ENCODE measurements around the gene PSMC6. TPM values are rescaled to one million over a fixed set of nuclear protein-coding genes. Genes with fewer than 3 reads are reported as not detected.

Gene PSMC6
- total and polyA plus RNA-seq, 2 of the 8 experiments (the other 6 are each of a cell fraction or from before 2014, with no cell fraction given) = 45.1 to 107 TPM

GRCh38 chr14:52703225-52703624, 3.8 kb upstream of the PSMC6 start:
- no peak for FAIRE-seq
- no peak for TF ChIP-seq E2F6 (IDR thresholded peaks at IDR 0.05)
- no peak for TF ChIP-seq SP2 (IDR thresholded peaks at IDR 0.05; ENCODE audit: low read length)
- no peak for TF ChIP-seq EGR1 (IDR thresholded peaks at IDR 0.05; ENCODE audit: borderline replicate concordance, low read depth, low read length)

More at GRCh38 chr14:52703225-52703624, 3.8 kb upstream of the PSMC6 start:
- Histone ChIP-seq H3K14ac (ENCODE audit: insufficient read length) (no peak overlapping the region), H3K56ac (replicated peaks; ENCODE audit: insufficient read length, low read depth, low read length) (no peak overlapping the region), H4K5ac (ENCODE audit: insufficient read length, low read depth, low read length) (no peak overlapping the region), H3K36me3 (ENCODE audit: control insufficient read depth in 2 of 4, insufficient read depth in 4 of 4, low read length in 3 of 4) (no peaks in the 10 kb centered on the region; a peak in 1 of 8 replicates), H3K79me2 (ENCODE audit: control insufficient read depth in 1 of 2, insufficient read depth in 2 of 2, low read length in 2 of 2) (peaks cover 11 to 12% of the 10 kb centered on the region in 2 experiments; a peak in 3 of 4 replicates), H4K8ac (ENCODE audit: extremely low read depth, insufficient read depth, low read length) (no peak overlapping the region), H2BK15ac (ENCODE audit: low read length) (no peak overlapping the region), H3K4me2 (ENCODE audit: insufficient read depth in 1 of 2, low read depth in 2 of 2, low read length in 2 of 2) (no peak overlapping the region), H3K27ac (ENCODE audit: low read depth, low read length) (no peak overlapping the region), H4K20me1 (replicated peaks in 1 of 2; ENCODE audit: control insufficient read depth in 1 of 2, insufficient read depth in 2 of 2, low read length in 2 of 2) (no peaks in the 10 kb centered on the region), H4K91ac (replicated peaks; ENCODE audit: insufficient read length, low read length) (no peak overlapping the region), H2AK5ac (ENCODE audit: low read depth, low read length) (no peak overlapping the region), H3K4me1 (replicated peaks in 1 of 4; ENCODE audit: control insufficient read depth in 3 of 4, insufficient read depth in 4 of 4, low read length in 3 of 4) (peaks cover 0 to 3% (median 1%) of the 10 kb centered on the region in 4 experiments; a peak in 1 of 7 replicates), H2BK5ac (ENCODE audit: low read depth, low read length) (no peak overlapping the region), H3K23ac (ENCODE audit: insufficient read length) (no peak overlapping the region), H2AFZ (ENCODE audit: low read length) (no peak overlapping the region), H3K4ac (replicated peaks; ENCODE audit: insufficient read length, low read depth, low read length) (no peak overlapping the region), H3K18ac (ENCODE audit: extremely low read depth, low read length) (no peak overlapping the region), H2BK20ac (ENCODE audit: low read length) (no peak overlapping the region), H3K79me1 (ENCODE audit: low read depth, low read length) (no peaks in the 10 kb centered on the region), H3K4me3 (ENCODE audit: extremely low read depth in 1 of 4, insufficient read depth in 2 of 4, low read depth in 3 of 4, low read length in 4 of 4) (no peak overlapping the region), H3K9me3 (ENCODE audit: insufficient read depth in 2 of 2, low read depth in 1 of 2, low read length in 1 of 2) (no peaks in the 10 kb centered on the region), H2BK12ac (ENCODE audit: low read depth, low read length) (no peak overlapping the region), H2BK120ac (replicated peaks; ENCODE audit: low read depth, low read length) (no peak overlapping the region), H3K23me2 (ENCODE audit: low read depth, low read length) (peaks cover 2% of the 10 kb centered on the region; the same call in 1 of the 2 replicates), H3K27me3 (replicated peaks in 1 of 4; ENCODE audit: control insufficient read depth in 3 of 4, extremely low read depth in 1 of 4, insufficient read depth in 3 of 4, low read length in 3 of 4) (no peaks in the 10 kb centered on the region), H3K9ac (replicated peaks in 1 of 4; ENCODE audit: extremely low read depth in 1 of 4, low read depth in 3 of 4, low read length in 3 of 4) (no peak overlapping the region)
- POLR2A ChIA-PET (ENCODE audit: partially characterized antibody) = no interaction called here
- CTCF ChIA-PET (ENCODE audit: partially characterized antibody) = interaction anchor here (0.6 kb wide), 1 partner anchor 17 kb away, joined by 5 read pairs; no protein-coding TSS in a partner anchor
- no peak for DNase-seq (ENCODE audit: low read depth in 1 of 2, low spot score in 2 of 2)
- WGBS, 2 experiments (ENCODE audit: extremely low coverage in 1 of 2, insufficient coverage in 1 of 2, insufficient read length in 1 of 2, insufficient replicate concordance in 2 of 2, low coverage in 1 of 2, low lambda C conversion rate in 2 of 2, missing lambda C conversion rate in 1 of 2) = 89% methylated on average over 3 of the region's 3 CpGs; no CpG with 5 or more reads in 1 of the 2 experiments

Measured in H1 (cell line).